Testis (tissue), 3 donors: ENCODE measurements around the gene NMNAT1. TPM values are rescaled to one million over a fixed set of nuclear protein-coding genes. Genes with fewer than 3 reads are reported as not detected.

Experiments used
- DNase-seq: peaks from one replicate; pipeline ENCODE4 v3.0.0-alpha.2; 2019
- H3K27ac ChIP-seq, 2 donors: fragments of 200-600 bp; sonication (generic); one replicate each; pipeline ENCODE4 v1.5.1; 2019
- H3K27me3 ChIP-seq: fragments of 200-600 bp; sonication (generic); one replicate; pipeline ENCODE4 v1.5.1; 2019
- H3K36me3 ChIP-seq: fragments of 200-600 bp; sonication (generic); one replicate; pipeline ENCODE4 v1.5.1; 2017; ENCODE audit warnings: low read depth; ENCODE audit errors: missing control alignments
- H3K4me1 ChIP-seq: fragments of 200-600 bp; sonication (generic); one replicate; pipeline ENCODE4 v1.5.1; 2019
- H3K4me3 ChIP-seq, 2 donors: fragments of 200-600 bp; sonication (generic); one replicate each; pipeline ENCODE4 v1.5.1; 2017 to 2019
- H3K9me3 ChIP-seq: fragments of 200-600 bp; sonication (generic); one replicate; pipeline ENCODE4 v1.5.1; 2017
- CTCF ChIP-seq, 3 experiments: fragments of 450-650 bp in 2 of 3; fragments of 200-600 bp in 1 of 3; sonication (generic) in 1 of 3; IDR thresholded peaks; one replicate each; pipeline ENCODE4 v1.5.1; 2016 to 2019; ENCODE audit warnings: antibody characterized with exemption in 3 of 3, mild to moderate bottlenecking in 2 of 3, moderate library complexity in 1 of 3
- POLR2A ChIP-seq: fragments of 450-650 bp; IDR thresholded peaks from one replicate; pipeline ENCODE4 v1.6.1; 2017; ENCODE audit warnings: antibody characterized with exemption, mild to moderate bottlenecking, moderate library complexity
- WGBS, 2 donors: methylation state at CpG; one replicate each; pipeline ENCODE4 v1.1.5; 2018; 5-methylcytosine and 5-hydroxymethylcytosine counted together
- intact Hi-C: fragments of 100-400 bp; cut with DNase I; formaldehyde crosslinking; loops from one replicate; pipeline ENCODE4 v1.15.1; 2023; ENCODE audit warnings: low total_unique reads
- polyA plus RNA-seq: library from polyadenylated mRNA; stranded (reverse); fragments of 350-450 nt; fragmentation: Illumina TruSeq; extraction: RNeasy Lipid Tissue Mini Kit (QIAGEN cat#74804); gene quantifications from one replicate; pipeline ENCODE4 v1.2.3, GENCODE V29; 2014; ENCODE audit warnings: low read depth, low replicate concordance; ENCODE audit not compliant: insufficient read depth
- total RNA-seq, 2 donors: library from RNA; depleted of rRNA; stranded (reverse); fragments of >200 nt; gene quantifications; one replicate each; pipeline ENCODE4 v1.2.3, GENCODE V29; 2016

NMNAT1 gene
- total and polyA plus RNA-seq, 3 donors from 2014 or later, result 8.1 to 13.0 (median 12.2) TPM

DNA sequence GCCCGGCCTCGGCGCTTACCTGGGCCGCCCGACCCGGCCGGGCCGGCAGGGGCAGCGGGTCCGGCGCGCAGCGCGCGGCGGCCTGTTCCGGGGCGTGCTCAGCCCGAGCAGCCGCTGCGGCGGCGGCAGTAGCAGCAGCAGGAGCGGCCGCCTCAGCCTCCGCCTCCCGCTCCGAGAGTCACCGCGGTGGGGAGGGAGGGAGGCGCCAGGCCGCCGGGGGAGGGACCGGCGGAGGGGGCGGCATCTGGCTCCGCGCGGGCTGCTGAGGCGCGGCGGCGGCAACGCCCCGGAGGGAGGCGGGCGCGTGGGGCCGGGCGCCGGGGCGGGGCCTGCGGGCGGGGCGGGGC lies 33.2 kb upstream of the NMNAT1 start, which contains the start of gene CTNNBIP1:
CTNNBIP1 (minus strand) TSS at position 194 of the 347 bp plus-strand sequence. CDS start 38,205 bp downstream, outside the sequence.
- Histone ChIP-seq H3K4me1 (peaks cover 13% of the 10 kb centered on the region), H3K4me3 (peak within 1 kb of the TSS; percentile 72 to 84), H3K9me3 (no peaks in the 10 kb centered on the region), H3K36me3 (no peaks in the 10 kb centered on the region), H3K27ac (peak within 1 kb of the TSS; percentile 90 to 93), H3K27me3 (no peaks in the 10 kb centered on the region)
- intact Hi-C loops, result no loop called here
- TF ChIP-seq CTCF (IDR thresholded peaks at IDR 0.05), result no peak
- no peak for TF ChIP-seq POLR2A
- DNase-seq, result no peak
- 0% methylated on average over 10 of the region's 55 CpGs; no CpG with 5 or more reads in 1 of the 2 donors for WGBS, 2 donors

DNA sequence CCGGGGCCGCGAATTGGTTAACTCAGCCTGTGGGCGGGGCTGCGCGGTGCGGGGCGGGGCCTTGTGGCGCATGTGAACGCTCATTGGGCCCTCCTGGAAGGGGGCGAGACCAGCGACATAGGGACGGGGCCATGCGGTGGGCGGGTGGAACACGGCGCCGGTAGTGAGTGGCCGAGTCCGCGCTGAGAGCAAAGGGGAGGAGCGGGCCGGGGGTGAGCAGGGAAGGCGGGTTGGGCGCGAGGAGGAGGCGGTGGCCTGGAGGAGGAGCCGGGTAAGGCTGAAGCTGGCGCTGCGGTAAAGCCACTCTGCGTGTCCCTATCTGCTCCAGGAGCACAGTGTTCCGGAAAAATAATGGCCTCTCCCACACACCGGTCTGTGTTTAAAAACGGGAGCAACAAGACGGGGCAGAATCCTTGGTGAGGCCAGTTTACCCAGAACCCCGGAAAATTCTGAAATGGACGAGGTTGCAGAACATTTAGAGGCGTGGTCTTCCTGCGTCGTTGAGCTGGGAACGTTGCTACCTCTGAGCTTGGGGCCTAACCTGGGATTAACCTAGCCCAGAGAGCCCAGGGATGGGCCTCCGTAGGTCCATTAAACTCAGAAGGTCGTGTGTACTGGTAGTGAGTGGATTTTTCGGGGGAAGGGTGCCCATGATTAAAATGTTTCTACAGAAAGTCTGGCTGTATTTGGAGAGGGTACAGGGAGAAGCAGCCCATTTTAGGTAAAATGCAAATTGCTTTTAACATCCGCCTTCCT lies 32.7 kb upstream of the NMNAT1 start:
- Histone ChIP-seq H3K36me3 (no peaks in the 10 kb centered on the region), H3K27ac (peak overlapping the region; percentile 90 to 93), H3K4me1 (peaks cover 13% of the 10 kb centered on the region), H3K27me3 (no peaks in the 10 kb centered on the region), H3K9me3 (no peaks in the 10 kb centered on the region), H3K4me3 (peak overlapping the region; percentile 63 to 81)
- WGBS, 2 donors, result 0% methylated on average over 9 to 42 of the region's 45 CpGs
- TF ChIP-seq CTCF (IDR thresholded peaks at IDR 0.05) (peak in 1 of 3 experiments; percentile 1), POLR2A (peak; percentile 37)
- DNase-seq, result peak; percentile 100
- intact Hi-C loops, result no loop called here

GRCh38 chr1:9912264-9912936 lies 30.9 kb upstream of the NMNAT1 start:
- TF ChIP-seq POLR2A (no peak), CTCF (IDR thresholded peaks at IDR 0.05) (no peak)
- Histone ChIP-seq H3K4me3 (no peak overlapping the region), H3K36me3 (no peaks in the 10 kb centered on the region), H3K4me1 (peaks cover 13% of the 10 kb centered on the region), H3K27me3 (no peaks in the 10 kb centered on the region), H3K9me3 (no peaks in the 10 kb centered on the region), H3K27ac (no peak overlapping the region)
- no peak for DNase-seq
- intact Hi-C loops, result no loop called here
- 75 to 82% methylated on average over 12 of the region's 12 CpGs for WGBS, 2 donors

- 83 to 86% methylated on average over 2 of the region's 2 CpGs for WGBS, 2 donors
These were observed 28.7 kb upstream of the NMNAT1 start for GRCh38 chr1:9914610-9914937.

More at GRCh38 chr1:9914610-9914937, 28.7 kb upstream of the NMNAT1 start:
- Histone ChIP-seq H3K27me3 (no peaks in the 10 kb centered on the region), H3K36me3 (no peaks in the 10 kb centered on the region), H3K9me3 (no peaks in the 10 kb centered on the region), H3K27ac (no peak overlapping the region), H3K4me1 (peaks cover 5% of the 10 kb centered on the region), H3K4me3 (no peak overlapping the region)
- DNase-seq, result no peak
- no peak for TF ChIP-seq POLR2A
- TF ChIP-seq CTCF (IDR thresholded peaks at IDR 0.05), result no peak
- intact Hi-C loops, result no loop called here
